ENCODE results near the gene FCHSD2. TPM values are rescaled to one million over a fixed set of nuclear protein-coding genes. Genes with fewer than 3 reads are reported as not detected.
"Not testable (repeated sequence)": the region's sequence is repeated elsewhere in the genome, so short reads cannot be mapped to it uniquely, and the experiment has no call there.

FCHSD2 gene
- total RNA-seq, 1 donor from 2014 or later: 32.8 TPM

DNA sequence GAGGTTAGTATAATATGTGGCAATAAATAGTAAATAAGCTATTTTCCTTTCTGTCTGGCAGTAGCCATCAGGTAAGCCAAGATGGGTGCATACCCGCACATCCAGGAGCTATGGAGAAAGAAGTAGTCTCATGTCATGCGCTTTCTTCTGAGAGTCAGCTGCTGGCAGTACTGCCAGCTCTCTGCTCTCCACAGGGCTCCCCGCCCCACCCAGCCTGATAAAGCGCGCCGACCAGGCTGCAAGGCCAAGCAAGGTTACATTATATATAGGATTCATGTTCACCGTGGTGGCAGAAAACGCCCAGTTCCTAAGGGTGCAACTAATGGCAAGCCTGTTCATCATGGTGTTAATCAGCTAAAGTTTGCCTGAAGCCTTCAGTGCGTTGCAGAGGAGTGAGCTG is 201.7 kb downstream of the FCHSD2 start:
- no peak for DNase-seq (ENCODE audit: extremely low read depth, low read depth, low spot score)

DNA sequence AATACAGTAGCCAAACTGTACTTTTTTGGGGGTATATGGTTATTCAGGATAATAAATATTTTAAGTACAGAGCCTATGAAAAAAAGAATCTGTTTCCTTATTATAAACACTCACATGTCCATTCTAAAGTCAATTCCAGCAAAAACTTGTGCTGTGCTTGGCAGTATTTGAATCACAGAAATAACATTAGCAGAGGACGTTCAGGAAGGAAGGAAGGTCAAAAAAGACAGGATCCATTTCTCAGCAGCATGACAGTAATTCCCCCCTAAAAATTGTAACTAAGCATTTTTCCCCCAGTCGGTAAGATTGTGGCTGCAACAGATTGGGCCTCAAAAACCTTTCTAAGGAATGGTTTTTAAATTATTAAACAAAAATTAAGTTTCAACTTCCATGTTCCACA is 203.1 kb downstream of the FCHSD2 start:
- no peak for DNase-seq (ENCODE audit: extremely low read depth, low read depth, low spot score)

GRCh38 chr11:72937439-72937838 is 204.7 kb downstream of the FCHSD2 start:
- no peak for DNase-seq (ENCODE audit: extremely low read depth, low read depth, low spot score)

DNA sequence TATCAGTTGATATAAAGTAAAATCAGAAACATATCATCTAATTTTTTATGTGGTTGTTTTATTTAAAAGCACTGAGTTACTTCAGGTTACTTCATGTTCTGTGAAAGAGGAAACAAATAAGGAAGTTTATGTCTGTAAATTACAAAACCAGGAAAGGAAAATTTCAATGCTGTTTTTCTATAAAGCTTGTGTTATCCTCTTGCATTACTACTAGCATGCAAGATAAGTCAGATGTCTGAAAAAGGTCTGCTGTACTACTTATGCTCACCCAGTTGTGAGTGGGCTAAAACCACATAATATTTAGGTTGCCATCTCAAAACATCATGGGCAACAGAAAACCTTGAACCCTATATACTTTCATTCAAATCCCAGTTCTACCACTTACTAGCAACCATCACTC is 206.4 kb downstream of the FCHSD2 start:
- no peak for DNase-seq (ENCODE audit: extremely low read depth, low read depth, low spot score)

GRCh38 chr11:72932132-72932570 is 210.0 kb downstream of the FCHSD2 start:
- DNase-seq (ENCODE audit: extremely low read depth, low read depth, low spot score): no peak

GRCh38 chr11:72930008-72930407 is 212.1 kb downstream of the FCHSD2 start:
- DNase-seq (ENCODE audit: extremely low read depth, low read depth, low spot score): no peak

- no peak for DNase-seq (ENCODE audit: extremely low read depth, low read depth, low spot score)
Measured at GRCh38 chr11:72929256-72929655, 212.9 kb downstream of the FCHSD2 start.

GRCh38 chr11:72927380-72927779 is 214.7 kb downstream of the FCHSD2 start:
- DNase-seq (ENCODE audit: extremely low read depth, low read depth, low spot score): no peak

GRCh38 chr11:72926076-72926475 is 216.0 kb downstream of the FCHSD2 start:
- DNase-seq (ENCODE audit: extremely low read depth, low read depth, low spot score): no peak

DNA sequence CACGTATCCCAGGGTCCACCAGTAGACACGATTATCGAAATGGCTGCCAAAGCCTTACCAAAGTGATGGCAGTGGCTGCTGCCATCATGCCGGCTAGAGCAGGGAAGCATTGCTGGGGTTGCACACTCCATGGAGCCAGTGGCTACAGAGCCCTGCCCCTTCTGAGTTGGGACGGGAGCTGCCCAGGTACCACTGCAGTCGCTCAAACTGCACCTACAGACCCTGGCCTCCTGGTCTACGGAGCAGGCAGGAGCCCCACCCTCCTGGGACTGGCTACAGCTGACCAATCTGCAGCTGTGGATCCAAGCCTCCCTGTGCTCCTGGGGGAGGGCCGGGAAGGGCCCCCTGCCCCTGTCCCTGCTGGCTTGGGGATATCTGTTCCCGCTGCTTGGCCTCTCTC is 216.5 kb downstream of the FCHSD2 start:
- no peak for DNase-seq (ENCODE audit: extremely low read depth, low read depth, low spot score)

DNA sequence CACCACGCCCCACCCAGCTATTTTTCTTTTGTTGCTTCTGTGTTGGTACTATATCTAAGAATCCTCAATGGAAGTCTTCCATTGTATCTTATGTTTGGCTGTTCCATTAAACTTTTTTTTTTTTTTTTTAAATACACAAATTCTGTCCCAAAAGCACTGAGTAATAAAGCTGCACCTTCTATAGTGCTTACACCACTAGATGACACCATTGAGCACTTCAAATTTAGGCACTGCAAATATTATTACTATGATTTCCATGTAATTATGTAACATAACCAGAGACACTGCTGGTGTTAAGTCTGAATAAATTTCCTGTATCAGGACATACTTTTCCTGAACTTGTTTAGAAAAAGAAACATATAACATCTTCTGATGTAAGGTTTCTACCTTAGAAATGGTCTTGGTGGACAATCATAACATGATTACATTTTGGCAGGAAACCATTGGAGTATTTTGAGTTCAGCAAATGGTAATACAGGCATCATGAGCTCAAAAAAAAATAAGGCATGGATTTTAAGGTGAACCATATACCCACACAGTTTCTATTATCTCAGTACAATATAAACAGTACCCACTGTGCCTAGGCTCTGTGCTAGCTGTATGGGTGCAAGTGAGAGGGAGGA is 217.4 kb downstream of the FCHSD2 start:
- peak; percentile 36 for DNase-seq (ENCODE audit: extremely low read depth, low read depth, low spot score)

DNA sequence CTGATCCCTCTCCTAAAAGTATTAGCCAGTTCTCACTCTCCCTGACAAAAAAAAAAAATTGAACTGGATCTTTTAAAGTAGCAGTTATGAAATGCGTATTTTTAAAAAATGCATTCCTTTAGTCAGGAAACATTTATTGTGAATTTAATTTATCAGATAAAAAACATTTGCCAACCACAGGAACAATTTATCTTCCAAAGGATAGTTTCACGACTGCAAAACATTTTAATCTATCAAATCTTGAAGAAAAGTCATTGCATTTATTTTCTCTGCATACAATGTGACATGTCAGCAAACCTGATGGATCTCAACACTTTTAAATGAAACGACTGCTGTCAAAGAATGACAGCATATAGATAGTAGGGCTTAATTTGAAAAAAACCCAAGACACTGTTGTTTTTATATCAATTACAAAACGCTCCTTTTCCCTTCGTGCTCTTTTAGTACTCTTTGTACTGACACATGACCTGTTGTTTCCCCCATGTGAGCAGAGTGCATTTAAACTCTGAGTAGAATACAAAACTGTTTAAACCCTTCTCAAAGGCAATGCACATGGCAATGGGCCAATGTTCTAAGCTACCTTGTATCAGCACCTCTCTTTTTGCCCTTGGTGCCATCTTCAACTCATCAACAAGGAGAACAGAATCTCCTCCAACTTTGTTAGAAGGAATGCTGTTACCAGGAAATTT is 220.9 kb downstream of the FCHSD2 start:
- no peak for DNase-seq (ENCODE audit: extremely low read depth, low read depth, low spot score)

GRCh38 chr11:72920001-72920400 is 222.1 kb downstream of the FCHSD2 start:
- no peak for DNase-seq (ENCODE audit: extremely low read depth, low read depth, low spot score)

GRCh38 chr11:72918851-72919250 is 223.3 kb downstream of the FCHSD2 start:
- DNase-seq (ENCODE audit: extremely low read depth, low read depth, low spot score): no peak

DNA sequence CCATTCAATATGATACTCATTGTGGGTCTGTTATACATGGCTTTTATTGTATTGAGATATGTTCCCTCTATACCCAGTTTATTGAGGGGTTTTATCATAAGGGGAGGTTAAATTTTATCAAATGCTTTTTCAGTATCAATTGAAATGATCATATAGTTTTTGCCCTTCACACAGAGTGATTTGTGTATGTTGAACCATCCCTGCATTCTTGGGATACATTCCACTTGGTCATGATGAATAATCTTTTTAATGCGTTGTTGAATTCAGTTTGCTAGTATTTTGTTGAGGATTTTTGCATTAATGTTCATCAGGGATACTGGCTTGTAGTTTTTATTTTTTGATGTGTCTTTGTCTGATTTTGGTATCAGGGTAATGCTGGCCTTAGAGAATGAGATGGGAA is 229.9 kb downstream of the FCHSD2 start:
- no peak for DNase-seq (ENCODE audit: extremely low read depth, low read depth, low spot score)

- DNase-seq (ENCODE audit: extremely low read depth, low read depth, low spot score): not testable (repeated sequence)
Measured at GRCh38 chr11:72909558-72910388, 232.3 kb downstream of the FCHSD2 start.

DNA sequence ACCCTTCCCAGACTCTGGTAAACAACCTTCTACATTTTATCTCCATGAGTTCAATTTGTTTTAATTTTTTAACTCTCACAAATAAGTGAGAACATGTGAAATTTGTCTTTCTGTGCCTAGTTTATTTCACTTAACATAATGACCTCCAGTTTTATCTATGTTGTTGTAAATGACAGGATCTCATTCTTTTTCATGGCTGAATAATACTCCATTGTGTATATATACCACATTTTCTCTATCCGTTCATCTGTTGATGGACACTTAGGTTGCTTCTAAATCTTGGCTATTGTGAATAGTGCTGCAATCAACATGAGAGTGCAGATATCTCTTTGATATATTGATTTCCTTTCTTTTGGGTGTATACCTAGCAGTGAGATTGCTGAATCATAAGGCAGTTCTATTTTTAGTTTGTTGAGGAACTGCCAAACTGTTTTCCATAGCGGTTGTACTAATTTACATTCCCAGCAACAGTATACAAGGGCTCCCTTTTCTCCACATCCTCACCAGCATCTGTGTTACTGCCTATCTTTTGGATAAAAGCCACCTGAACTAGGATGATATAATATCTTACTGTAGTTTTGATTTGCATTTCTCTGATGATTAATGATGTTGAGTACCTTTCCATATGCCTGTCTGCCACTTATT is 234.0 kb downstream of the FCHSD2 start:
- DNase-seq (ENCODE audit: extremely low read depth, low read depth, low spot score): no peak

GRCh38 chr11:72904016-72904415 is 238.1 kb downstream of the FCHSD2 start:
- DNase-seq (ENCODE audit: extremely low read depth, low read depth, low spot score): no peak

GRCh38 chr11:72901374-72901773 is 240.7 kb downstream of the FCHSD2 start:
- no peak for DNase-seq (ENCODE audit: extremely low read depth, low read depth, low spot score)

DNA sequence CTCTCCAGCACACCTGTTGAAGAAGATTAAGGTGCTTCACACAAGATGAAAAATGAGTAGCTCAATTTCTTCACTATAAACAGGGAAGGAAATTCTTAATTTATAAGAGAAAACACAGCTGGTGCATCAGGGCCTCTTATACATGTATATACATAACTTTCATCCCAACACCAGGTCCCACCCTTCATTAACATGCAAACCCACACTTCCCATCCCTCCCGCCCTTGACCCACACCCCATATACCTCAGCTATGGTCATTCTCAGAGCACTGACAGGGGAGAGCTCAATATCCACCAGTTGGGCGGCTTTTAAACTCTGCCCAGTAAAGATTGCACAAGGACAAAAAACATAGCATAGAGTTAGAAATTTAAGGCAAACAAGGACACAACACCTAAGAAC is 242.1 kb downstream of the FCHSD2 start:
- no peak for DNase-seq (ENCODE audit: extremely low read depth, low read depth, low spot score)

DNA sequence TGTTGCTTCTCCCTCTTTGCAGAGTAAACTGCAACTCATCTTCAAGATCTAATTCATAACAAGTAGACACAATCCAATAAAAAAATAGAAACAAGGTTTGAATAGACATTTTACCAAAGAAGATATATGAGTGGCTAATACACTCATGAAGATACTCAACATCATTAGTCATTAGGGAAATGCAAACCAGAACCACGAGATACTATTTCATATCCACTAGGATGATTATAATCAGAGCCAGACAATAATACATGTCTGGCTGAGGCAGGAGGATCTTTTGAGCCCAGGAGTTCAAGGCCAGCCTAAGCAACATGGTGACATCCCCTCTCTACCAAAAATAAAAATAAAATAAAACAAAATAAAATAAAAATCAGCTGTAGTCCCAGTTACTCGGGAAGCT is 242.9 kb downstream of the FCHSD2 start:
- no peak for DNase-seq (ENCODE audit: extremely low read depth, low read depth, low spot score)
